Measurements from ENCODE around the gene HABP2.

HABP2 gene

GRCh38 chr10:113541549-113541927, 11.3 kb upstream of the HABP2 start:
- H3K27ac ChIP-seq, result no peak overlapping the region
- no peak overlapping the region for H3K4me3 ChIP-seq (ENCODE audit: low read depth, low read length)
- no peak for DNase-seq
- TF ChIP-seq, protein P1, sequence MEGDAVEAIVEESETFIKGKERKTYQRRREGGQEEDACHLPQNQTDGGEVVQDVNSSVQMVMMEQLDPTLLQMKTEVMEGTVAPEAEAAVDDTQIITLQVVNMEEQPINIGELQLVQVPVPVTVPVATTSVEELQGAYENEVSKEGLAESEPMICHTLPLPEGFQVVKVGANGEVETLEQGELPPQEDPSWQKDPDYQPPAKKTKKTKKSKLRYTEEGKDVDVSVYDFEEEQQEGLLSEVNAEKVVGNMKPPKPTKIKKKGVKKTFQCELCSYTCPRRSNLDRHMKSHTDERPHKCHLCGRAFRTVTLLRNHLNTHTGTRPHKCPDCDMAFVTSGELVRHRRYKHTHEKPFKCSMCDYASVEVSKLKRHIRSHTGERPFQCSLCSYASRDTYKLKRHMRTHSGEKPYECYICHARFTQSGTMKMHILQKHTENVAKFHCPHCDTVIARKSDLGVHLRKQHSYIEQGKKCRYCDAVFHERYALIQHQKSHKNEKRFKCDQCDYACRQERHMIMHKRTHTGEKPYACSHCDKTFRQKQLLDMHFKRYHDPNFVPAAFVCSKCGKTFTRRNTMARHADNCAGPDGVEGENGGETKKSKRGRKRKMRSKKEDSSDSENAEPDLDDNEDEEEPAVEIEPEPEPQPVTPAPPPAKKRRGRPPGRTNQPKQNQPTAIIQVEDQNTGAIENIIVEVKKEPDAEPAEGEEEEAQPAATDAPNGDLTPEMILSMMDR (IDR thresholded peaks at IDR 0.05; ENCODE audit: low read depth, low read length, missing control alignments), result no peak
- H3K27me3 ChIP-seq (replicated peaks), result no peaks in the 10 kb centered on the region
- no peaks in the 10 kb centered on the region for H3K36me3 ChIP-seq (replicated peaks)
- in situ Hi-C loops (cut with HindIII; ENCODE audit: low pct_ligation_motif_present, low sequenced_read_pairs), result no loop called here

DNA sequence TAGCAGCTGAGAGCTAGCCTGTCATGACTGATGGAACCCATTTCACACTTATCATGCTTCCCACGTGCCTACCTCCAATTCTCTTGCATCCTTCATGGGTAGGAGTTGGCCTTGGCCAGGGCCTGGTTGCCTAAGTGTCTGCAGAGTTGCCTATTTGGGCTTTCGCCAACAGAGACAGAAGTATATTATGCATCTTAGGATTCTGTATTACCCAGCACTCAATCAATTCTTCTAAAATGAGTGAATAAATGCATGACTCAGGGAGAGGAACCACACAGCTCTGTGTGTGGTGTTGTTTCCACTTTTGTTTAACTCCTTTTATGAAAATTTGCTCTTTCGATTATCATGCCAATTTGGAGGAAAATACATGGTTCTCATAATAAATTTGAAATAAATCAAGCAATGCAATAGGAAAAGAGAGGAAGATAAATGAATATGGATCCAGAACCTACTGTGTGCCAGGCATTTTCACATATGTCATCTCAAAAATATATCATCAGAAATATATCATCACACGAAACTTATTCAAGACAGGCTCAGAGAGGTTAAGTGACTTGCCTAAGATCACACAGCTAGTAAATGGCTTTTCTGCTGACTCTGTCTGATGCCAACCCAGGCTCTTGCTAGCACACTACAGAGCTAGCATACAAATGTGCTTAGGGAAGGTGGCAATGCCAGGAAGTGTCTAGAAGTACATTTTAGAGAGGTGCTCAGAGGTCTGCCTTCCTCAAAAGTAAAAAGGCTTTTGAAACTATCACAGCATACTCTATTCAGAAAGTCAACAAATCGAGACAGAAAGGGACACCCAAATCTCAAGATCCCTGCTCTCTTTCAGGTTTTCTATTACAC, 9.5 kb upstream of the HABP2 start:
- TF ChIP-seq, protein P1 (IDR thresholded peaks at IDR 0.05; ENCODE audit: low read depth, low read length, missing control alignments), result no peak
- in situ Hi-C loops (cut with HindIII; ENCODE audit: low pct_ligation_motif_present, low sequenced_read_pairs), result no loop called here
- Histone ChIP-seq H3K4me3 (ENCODE audit: low read depth, low read length) (no peak overlapping the region), H3K27ac (no peak overlapping the region), H3K27me3 (replicated peaks) (no peaks in the 10 kb centered on the region), H3K36me3 (replicated peaks) (no peaks in the 10 kb centered on the region)
- DNase-seq, result no peak

- H3K36me3 ChIP-seq (replicated peaks), result no peaks in the 10 kb centered on the region
- TF ChIP-seq, protein P1 (IDR thresholded peaks at IDR 0.05; ENCODE audit: low read depth, low read length, missing control alignments), result no peak
- no peaks in the 10 kb centered on the region for H3K27me3 ChIP-seq (replicated peaks)
- DNase-seq, result no peak
- no peak overlapping the region for H3K4me3 ChIP-seq (ENCODE audit: low read depth, low read length)
- in situ Hi-C loops (cut with HindIII; ENCODE audit: low pct_ligation_motif_present, low sequenced_read_pairs), result no loop called here
- H3K27ac ChIP-seq, result no peak overlapping the region
These were observed 8.5 kb upstream of the HABP2 start for GRCh38 chr10:113544392-113544791.

DNA sequence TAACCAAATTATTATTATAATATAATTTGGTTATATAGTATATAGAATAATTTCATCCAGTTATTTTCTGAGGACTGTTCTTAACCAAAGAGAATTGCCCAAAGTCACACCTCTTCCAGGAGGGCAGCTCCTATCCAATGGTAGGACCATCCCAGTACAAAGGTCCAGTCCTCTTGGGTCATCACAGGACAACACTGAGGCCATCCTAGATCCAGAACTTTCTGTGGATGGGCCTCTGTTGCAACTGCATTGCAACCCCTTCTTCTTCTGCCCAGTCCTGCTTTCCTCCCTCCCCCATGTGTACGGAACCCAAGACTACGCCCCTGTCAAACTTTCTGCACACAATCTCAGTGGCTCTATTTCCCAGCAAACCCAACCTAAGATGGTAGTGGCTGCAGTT, 5.4 kb upstream of the HABP2 start:
- no peak for DNase-seq
- in situ Hi-C loops (cut with HindIII; ENCODE audit: low pct_ligation_motif_present, low sequenced_read_pairs), result no loop called here
- no peaks in the 10 kb centered on the region for H3K27me3 ChIP-seq (replicated peaks)
- TF ChIP-seq, protein P1 (IDR thresholded peaks at IDR 0.05; ENCODE audit: low read depth, low read length, missing control alignments), result no peak
- no peak overlapping the region for H3K27ac ChIP-seq
- no peaks in the 10 kb centered on the region for H3K36me3 ChIP-seq (replicated peaks)
- H3K4me3 ChIP-seq (ENCODE audit: low read depth, low read length), result no peak overlapping the region

DNA sequence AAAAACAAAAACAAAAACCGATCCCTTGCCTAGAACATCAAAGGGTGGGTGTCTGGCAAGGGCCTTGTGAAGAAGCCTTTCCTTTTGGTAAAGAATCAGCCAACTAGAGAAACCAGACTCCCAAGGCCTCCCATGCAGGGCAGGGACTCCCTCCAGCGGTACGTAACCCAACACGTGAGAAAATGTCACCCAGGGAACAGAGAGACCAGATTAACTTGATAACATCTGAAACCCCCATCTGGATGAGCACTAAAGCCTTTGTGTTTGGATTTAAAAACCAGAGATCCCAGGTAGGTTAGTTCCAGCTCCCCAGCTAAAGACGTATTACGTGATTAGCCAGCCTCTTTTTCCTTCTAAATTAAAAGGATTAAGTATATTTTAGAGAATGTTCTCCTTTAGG, 3.0 kb upstream of the HABP2 start:
- H3K4me3 ChIP-seq (ENCODE audit: low read depth, low read length), result no peak overlapping the region
- H3K27me3 ChIP-seq (replicated peaks), result no peaks in the 10 kb centered on the region
- in situ Hi-C loops (cut with HindIII; ENCODE audit: low pct_ligation_motif_present, low sequenced_read_pairs), result no loop called here
- H3K27ac ChIP-seq, result no peak overlapping the region
- TF ChIP-seq, protein P1 (IDR thresholded peaks at IDR 0.05; ENCODE audit: low read depth, low read length, missing control alignments), result no peak
- H3K36me3 ChIP-seq (replicated peaks), result no peaks in the 10 kb centered on the region
- DNase-seq, result no peak

GRCh38 chr10:113550365-113550764, 2.5 kb upstream of the HABP2 start:
- Histone ChIP-seq H3K27me3 (replicated peaks) (no peaks in the 10 kb centered on the region), H3K36me3 (replicated peaks) (no peaks in the 10 kb centered on the region), H3K27ac (no peak overlapping the region), H3K4me3 (ENCODE audit: low read depth, low read length) (no peak overlapping the region)
- DNase-seq, result peak; percentile 25
- in situ Hi-C loops (cut with HindIII; ENCODE audit: low pct_ligation_motif_present, low sequenced_read_pairs), result no loop called here
- TF ChIP-seq, protein P1 (IDR thresholded peaks at IDR 0.05; ENCODE audit: low read depth, low read length, missing control alignments), result no peak

Data from brain microvascular endothelial cell (primary cell).